Uterus (tissue), 4 donors: ENCODE data around the gene CLEC2D. TPM values are rescaled to one million over a fixed set of nuclear protein-coding genes. Genes with fewer than 3 reads are reported as not detected.
"Not testable (repeated sequence)": the region's sequence is repeated elsewhere in the genome, so short reads cannot be mapped to it uniquely, and the experiment has no call there.

Source experiments
- DNase-seq, 2 donors: peaks; one replicate each; pipeline ENCODE4 v3.0.0-alpha.2; 2019 to 2020
- H3K27ac ChIP-seq, 2 donors: fragments of 200-600 bp; sonication (generic); 1 replicate in 1 of 2; 2 replicates in 1 of 2; pipeline ENCODE4 v1.5.1; 2016 to 2018
- H3K27me3 ChIP-seq, 2 donors: fragments of 200-600 bp; sonication (generic); one replicate each; pipeline ENCODE4 v1.5.1; 2018 to 2019; ENCODE audit warnings: control low read depth in 1 of 2
- H3K36me3 ChIP-seq, 2 donors: fragments of 200-600 bp; sonication (generic); one replicate each; pipeline ENCODE4 v1.5.1; 2019; ENCODE audit warnings: control low read depth in 1 of 2
- H3K4me1 ChIP-seq, 2 donors: fragments of 200-600 bp; sonication (generic); one replicate each; pipeline ENCODE4 v1.5.1; 2018 to 2019; ENCODE audit warnings: control low read depth in 1 of 2
- H3K4me3 ChIP-seq, 2 donors: fragments of 200-600 bp; sonication (generic); 1 replicate in 1 of 2; 2 replicates in 1 of 2; pipeline ENCODE4 v1.5.1; 2018 to 2019; ENCODE audit warnings: mild to moderate bottlenecking in 1 of 2
- H3K9me3 ChIP-seq, 2 donors: fragments of 200-600 bp; sonication (generic); one replicate each; pipeline ENCODE4 v1.5.1; 2019; ENCODE audit warnings: control low read depth in 1 of 2
- POLR2A ChIP-seq, 2 donors: fragments of 450-650 bp; IDR thresholded peaks; one replicate each; pipeline ENCODE4 v1.6.1; 2016; ENCODE audit warnings: antibody characterized with exemption in 2 of 2, mild to moderate bottlenecking in 1 of 2, moderate library complexity in 1 of 2
- intact Hi-C: fragments of 100-400 bp; cut with DNase I; formaldehyde crosslinking; loops from one replicate; pipeline ENCODE4 v1.15.1; 2023; ENCODE audit warnings: low total_unique reads
- total RNA-seq, 4 donors: library from RNA; depleted of rRNA in 3 of 4; stranded (reverse); fragments of >200 nt in 3 of 4; gene quantifications; one replicate each; pipeline versions ENCODE4 v1.1.0 to v1.2.4, GENCODE V29; 2014 to 2023
- TF ChIP-seq, protein P1 (sequence below), 4 experiments: fragments of 200-600 bp in 2 of 4; fragments of 450-650 bp in 2 of 4; sonication (generic) in 2 of 4; IDR thresholded peaks; one replicate each; pipeline ENCODE4 v1.5.1; 2016 to 2019; ENCODE audit warnings: antibody characterized with exemption in 4 of 4, mild to moderate bottlenecking in 2 of 4, moderate library complexity in 1 of 4
- donor health status: DM: yes; HTN: yes; CAD: no.

Gene CLEC2D
- total RNA-seq, 4 donors from 2014 or later: 6.8 to 22.8 (median 13.9) TPM

DNA sequence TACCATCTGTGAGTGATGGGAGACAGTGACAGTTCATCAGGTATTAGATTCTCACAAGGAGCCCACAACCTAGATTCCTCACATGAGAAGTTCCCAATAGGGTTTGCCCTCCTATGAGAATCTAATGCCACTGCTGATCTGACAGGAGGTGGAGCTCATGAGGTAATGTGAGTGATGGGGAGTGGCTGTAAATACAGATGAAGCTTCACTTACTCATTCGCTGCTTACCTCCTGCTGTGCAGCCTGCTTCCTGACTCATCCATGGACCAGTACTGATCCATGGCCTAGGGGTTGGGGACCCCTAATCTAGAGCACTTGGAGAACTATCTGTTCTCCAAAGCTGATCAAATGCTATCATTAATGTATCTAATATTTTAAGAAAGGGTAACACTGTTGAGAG lies 17.7 kb downstream of the CLEC2D start:
- Histone ChIP-seq H3K4me1 (no peaks in the 10 kb centered on the region), H3K4me3 (no peak overlapping the region), H3K9me3 (peaks cover 0 to 5% of the 10 kb centered on the region in 2 donors), H3K36me3 (no peaks in the 10 kb centered on the region), H3K27ac (no peak overlapping the region), H3K27me3 (no peaks in the 10 kb centered on the region)
- no peak for DNase-seq
- intact Hi-C loops: no loop called here
- TF ChIP-seq, protein P1, sequence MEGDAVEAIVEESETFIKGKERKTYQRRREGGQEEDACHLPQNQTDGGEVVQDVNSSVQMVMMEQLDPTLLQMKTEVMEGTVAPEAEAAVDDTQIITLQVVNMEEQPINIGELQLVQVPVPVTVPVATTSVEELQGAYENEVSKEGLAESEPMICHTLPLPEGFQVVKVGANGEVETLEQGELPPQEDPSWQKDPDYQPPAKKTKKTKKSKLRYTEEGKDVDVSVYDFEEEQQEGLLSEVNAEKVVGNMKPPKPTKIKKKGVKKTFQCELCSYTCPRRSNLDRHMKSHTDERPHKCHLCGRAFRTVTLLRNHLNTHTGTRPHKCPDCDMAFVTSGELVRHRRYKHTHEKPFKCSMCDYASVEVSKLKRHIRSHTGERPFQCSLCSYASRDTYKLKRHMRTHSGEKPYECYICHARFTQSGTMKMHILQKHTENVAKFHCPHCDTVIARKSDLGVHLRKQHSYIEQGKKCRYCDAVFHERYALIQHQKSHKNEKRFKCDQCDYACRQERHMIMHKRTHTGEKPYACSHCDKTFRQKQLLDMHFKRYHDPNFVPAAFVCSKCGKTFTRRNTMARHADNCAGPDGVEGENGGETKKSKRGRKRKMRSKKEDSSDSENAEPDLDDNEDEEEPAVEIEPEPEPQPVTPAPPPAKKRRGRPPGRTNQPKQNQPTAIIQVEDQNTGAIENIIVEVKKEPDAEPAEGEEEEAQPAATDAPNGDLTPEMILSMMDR (IDR thresholded peaks at IDR 0.05): no peak
- TF ChIP-seq POLR2A (IDR thresholded peaks at IDR 0.05): no peak

DNA sequence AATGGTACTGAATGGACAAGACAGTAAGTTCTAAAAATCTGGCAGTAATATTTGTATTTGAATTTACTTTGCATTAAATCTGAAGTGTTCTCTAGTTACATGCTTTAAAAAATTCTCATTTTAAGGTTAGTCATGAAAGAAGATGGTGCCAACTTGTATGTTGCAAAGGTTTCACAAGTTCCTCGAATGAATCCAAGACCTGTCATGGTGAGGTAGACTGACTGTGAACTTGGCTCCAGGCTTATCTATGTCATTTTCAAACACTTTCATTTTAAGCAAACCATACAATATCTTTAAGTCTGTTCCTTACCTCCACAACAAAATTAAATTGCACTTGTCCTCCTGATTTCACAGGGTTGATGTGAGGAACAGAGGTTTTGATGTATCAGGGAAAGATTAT lies 23.4 kb downstream of the CLEC2D start:
- no peaks in the 10 kb centered on the region for H3K36me3 ChIP-seq
- H3K27ac ChIP-seq: no peak overlapping the region
- no peaks in the 10 kb centered on the region for H3K27me3 ChIP-seq
- no peak overlapping the region for H3K4me3 ChIP-seq
- peaks cover 0 to 3% of the 10 kb centered on the region in 2 donors for H3K9me3 ChIP-seq
- H3K4me1 ChIP-seq: no peaks in the 10 kb centered on the region
- intact Hi-C loops: no loop called here
- TF ChIP-seq, protein P1 (IDR thresholded peaks at IDR 0.05): no peak
- TF ChIP-seq POLR2A (IDR thresholded peaks at IDR 0.05): no peak
- no peak for DNase-seq

DNA sequence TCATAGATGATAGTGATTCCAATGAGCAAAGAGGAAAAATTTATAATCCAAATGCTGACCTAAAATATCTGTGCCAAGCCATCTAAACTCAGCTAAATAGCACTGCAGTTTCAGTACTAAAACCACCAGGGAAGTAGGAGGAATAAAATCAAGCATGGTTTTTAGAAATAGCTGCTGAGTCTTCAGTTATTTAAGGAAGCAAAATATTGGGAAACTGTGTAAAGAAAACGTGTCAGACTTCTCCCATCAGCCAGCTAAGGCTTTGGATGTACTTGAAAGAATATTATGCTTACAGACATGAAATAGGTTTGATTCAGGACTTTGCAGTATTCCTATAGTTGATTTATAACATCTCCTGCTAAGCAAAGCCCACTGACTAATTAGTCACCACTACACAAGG lies 24.7 kb downstream of the CLEC2D start:
- H3K27ac ChIP-seq: no peak overlapping the region
- no peaks in the 10 kb centered on the region for H3K4me1 ChIP-seq
- no peak for DNase-seq
- H3K4me3 ChIP-seq: no peak overlapping the region
- H3K36me3 ChIP-seq: no peaks in the 10 kb centered on the region
- peaks cover 0 to 3% of the 10 kb centered on the region in 2 donors for H3K9me3 ChIP-seq
- TF ChIP-seq, protein P1 (IDR thresholded peaks at IDR 0.05): no peak
- no peak for TF ChIP-seq POLR2A (IDR thresholded peaks at IDR 0.05)
- intact Hi-C loops: no loop called here
- no peaks in the 10 kb centered on the region for H3K27me3 ChIP-seq

DNA sequence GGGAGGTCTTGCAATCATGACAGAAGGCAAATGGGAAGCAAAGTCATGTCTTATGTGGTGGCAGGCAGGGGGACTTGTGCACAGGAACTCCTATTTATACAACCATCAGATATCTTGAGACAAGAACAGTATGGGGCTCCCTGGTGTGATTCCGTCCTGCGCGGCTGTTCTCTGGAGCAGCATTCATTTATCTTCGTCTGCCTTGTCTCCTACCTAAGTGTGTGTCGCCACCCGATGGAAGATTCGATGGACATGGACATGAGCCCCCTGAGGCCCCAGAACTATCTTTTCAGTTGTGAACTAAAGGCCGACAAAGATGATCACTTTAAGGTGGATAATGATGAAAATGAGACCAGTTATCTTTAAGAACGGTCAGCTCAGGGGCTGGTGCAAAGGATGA lies 25.6 kb downstream of the CLEC2D start:
- H3K36me3 ChIP-seq, H3K27me3 ChIP-seq, H3K4me3 ChIP-seq, DNase-seq, H3K27ac ChIP-seq, H3K4me1 ChIP-seq, intact Hi-C loops, H3K9me3 ChIP-seq: not testable (repeated sequence)

DNA sequence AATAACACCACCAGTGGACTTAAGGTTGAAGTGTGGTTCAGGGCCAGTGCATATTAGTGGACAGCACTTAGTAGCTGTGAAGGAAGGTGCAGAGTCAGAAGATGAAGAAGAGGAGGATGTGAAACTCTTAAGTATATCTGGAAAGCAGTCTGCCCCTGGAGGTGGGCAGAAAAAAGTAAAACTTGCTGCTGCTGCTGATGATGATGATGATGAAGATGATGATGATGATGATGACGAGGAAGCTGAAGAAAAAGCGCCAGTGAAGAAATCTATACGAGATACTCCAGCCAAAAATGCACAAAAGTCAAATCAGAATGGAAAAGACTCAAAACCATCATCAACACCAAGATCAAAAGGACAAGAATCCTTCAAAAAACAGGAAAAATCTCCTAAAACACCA lies 26.1 kb downstream of the CLEC2D start:
- H3K27me3 ChIP-seq, H3K9me3 ChIP-seq, H3K4me1 ChIP-seq, intact Hi-C loops, H3K36me3 ChIP-seq, H3K27ac ChIP-seq, DNase-seq, H3K4me3 ChIP-seq: not testable (repeated sequence)

DNA sequence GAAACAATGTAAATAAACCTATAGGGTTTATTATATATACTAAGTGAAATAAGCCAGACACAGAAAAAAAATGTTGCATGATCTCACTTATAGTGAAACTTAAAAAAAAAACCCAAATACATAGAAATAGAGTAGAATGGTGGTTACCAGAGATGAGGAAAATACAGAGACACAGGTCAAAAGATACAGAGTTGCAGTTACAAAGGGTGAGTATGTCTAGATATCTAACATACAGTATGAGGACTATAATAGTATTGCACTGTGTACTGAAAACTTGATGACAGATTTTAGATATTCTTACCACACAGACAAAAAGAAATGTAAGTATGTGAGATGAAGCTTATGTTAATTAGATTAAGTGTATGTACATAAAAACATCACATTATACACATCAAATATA lies 28.1 kb downstream of the CLEC2D start:
- Histone ChIP-seq H3K9me3 (peaks cover 0 to 3% of the 10 kb centered on the region in 2 donors), H3K27me3 (no peaks in the 10 kb centered on the region), H3K36me3 (no peaks in the 10 kb centered on the region), H3K4me3 (no peak overlapping the region), H3K27ac (no peak overlapping the region), H3K4me1 (no peaks in the 10 kb centered on the region)
- DNase-seq: no peak
- TF ChIP-seq POLR2A (IDR thresholded peaks at IDR 0.05): no peak
- TF ChIP-seq, protein P1 (IDR thresholded peaks at IDR 0.05): no peak
- intact Hi-C loops: no loop called here
